GM12874 (cell line): ENCODE measurements around the gene SPATA7.

ENCODE experiments used
- TF ChIP-seq, protein P1 (sequence below): IDR thresholded peaks from 2 replicates; pipeline ENCODE4 v1.5.1; 2011; ENCODE audit warnings: low read depth, mild to moderate bottlenecking, control low read depth, low read length, moderate library complexity; ENCODE audit not compliant: insufficient read depth

SPATA7 gene

DNA sequence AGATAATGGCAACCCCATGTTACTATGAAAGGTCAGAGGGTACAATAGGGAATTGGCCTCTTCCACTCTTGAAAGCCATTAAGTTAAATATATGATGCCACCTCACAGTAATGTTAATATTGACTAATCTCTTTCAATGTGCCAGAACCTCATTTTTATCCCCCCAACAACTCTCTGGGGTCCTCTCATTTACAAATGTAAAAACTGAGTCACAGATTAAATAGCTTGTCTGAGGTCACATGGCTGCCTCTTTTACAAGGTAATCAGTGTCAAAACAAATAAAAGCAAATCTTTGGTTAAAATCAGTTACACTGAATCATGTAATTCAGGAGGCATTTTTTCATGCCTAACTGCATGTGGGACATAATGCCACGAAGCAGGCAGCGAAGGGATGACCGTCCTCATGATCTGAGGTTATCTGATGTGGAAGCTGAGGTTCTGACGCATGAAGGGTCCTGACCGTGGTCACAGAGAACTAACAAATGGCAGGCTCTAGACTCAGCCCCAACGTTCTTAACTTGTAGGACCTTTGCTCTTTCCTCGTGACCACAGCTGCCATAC is 90.8 kb downstream of the SPATA7 start:
- TF ChIP-seq, protein P1, sequence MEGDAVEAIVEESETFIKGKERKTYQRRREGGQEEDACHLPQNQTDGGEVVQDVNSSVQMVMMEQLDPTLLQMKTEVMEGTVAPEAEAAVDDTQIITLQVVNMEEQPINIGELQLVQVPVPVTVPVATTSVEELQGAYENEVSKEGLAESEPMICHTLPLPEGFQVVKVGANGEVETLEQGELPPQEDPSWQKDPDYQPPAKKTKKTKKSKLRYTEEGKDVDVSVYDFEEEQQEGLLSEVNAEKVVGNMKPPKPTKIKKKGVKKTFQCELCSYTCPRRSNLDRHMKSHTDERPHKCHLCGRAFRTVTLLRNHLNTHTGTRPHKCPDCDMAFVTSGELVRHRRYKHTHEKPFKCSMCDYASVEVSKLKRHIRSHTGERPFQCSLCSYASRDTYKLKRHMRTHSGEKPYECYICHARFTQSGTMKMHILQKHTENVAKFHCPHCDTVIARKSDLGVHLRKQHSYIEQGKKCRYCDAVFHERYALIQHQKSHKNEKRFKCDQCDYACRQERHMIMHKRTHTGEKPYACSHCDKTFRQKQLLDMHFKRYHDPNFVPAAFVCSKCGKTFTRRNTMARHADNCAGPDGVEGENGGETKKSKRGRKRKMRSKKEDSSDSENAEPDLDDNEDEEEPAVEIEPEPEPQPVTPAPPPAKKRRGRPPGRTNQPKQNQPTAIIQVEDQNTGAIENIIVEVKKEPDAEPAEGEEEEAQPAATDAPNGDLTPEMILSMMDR: no peak

DNA sequence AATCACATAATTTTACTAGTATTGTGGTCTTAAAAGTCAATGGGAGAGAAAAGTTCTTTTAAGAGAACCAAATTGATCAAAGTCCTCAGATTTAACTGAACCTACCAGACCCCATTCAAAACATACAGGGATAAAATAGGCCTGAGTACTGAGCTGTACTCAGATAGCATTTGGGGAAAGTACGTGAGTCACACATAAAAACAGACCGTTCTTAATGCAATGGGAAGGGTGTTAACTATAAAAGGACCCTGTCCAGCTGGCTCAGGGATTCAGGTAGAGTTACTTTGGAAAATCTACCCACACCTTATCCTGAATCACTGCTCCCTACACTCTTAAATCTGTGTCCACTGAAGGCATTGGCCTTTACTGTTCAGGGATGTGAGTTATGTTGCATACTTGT is 91.4 kb downstream of the SPATA7 start:
- TF ChIP-seq, protein P1: no peak

DNA sequence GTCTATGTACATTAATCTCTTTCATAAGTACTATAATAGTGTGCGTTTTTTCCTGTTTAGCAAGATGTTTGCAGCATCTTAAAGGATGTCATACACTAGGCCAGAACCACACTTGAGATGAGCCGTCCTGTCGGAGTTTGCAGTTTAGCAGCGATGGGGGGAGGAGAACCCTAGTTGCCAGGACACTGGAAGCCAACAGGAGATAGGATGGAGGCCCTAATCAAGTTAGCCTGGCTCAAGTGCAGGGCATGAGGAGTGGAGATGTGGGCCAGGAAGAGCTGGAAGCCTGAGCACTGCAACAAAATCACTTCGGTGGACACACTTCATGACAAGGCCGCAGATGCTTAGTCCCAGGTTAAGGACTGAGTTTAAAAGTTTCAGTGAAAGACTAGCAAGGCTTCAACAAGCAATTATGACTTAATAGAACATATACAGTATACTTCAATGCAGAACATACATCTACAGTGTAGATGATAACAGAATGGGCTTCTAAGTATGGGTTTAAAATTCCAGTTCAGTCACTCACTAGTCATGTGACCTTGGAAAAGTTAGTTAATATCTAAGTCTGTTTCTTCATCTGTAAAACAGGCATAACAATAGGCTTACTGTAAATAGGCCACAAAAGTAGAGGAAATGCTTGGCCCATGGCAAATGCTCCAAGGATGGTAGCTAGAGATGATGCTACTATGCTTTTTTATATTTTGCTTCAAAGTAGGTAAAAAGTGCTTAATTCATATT is 92.2 kb downstream of the SPATA7 start:
- TF ChIP-seq, protein P1: no peak

DNA sequence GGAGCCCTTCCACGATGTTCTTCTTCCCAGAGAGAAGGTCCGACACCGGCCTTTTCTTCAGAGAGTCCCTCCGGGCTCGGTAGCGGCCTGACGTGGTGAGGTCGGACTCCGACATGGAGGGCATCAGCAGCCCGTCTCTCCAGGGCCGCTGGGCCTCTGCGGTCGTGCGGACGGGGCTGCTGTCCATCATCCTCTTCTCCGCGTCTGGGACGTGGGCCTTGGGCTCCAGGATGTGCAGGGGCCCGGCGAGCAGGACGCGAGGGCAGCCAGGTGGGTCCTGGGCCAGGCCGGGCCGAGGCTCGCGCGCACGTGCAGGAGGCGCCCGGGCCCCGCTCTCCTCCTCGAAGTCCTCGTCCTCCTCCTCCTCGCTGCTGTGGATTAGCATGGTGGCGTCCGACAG is 93.5 kb downstream of the SPATA7 start:
- TF ChIP-seq, protein P1: no peak

DNA sequence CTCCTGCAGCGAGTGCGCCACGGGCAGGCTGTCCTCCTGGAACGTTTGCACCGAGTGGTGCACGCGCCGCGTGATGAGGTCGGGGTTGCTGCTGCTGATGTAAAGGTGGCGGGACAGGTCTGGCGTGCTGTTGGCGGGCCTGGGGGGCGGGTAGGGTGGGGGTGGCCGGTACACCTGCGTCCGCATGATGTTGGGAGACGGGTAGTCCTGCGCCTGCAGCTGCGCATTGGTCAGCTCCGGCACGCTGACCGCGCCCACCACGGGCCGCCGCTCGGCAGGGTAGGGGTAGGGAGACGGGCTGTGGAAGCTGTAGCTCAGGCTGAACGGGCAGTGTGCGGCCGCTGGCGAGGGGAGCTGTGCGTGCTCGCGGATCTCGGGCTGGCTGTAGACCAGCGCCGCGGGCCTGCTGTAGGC is 94.1 kb downstream of the SPATA7 start:
- TF ChIP-seq, protein P1: no peak

DNA sequence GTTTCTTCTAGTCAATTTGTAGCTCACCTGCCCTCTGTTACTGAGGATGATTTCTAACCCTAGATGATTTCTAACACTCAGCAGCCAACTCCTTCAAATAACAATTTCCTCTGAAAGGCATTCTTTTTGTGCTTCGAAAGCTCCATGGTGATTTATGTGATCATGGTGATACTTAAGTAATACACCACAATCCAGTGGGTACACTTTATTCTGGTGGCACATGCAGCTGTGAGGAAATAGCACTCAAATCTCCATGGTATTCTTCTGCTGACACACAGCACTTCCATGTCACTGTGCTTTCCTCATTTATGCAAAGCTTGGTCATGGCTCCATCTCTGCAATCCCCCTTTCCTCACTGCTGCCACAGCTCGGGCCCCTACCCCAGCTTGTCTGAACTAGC is 95.6 kb downstream of the SPATA7 start:
- TF ChIP-seq, protein P1: no peak

DNA sequence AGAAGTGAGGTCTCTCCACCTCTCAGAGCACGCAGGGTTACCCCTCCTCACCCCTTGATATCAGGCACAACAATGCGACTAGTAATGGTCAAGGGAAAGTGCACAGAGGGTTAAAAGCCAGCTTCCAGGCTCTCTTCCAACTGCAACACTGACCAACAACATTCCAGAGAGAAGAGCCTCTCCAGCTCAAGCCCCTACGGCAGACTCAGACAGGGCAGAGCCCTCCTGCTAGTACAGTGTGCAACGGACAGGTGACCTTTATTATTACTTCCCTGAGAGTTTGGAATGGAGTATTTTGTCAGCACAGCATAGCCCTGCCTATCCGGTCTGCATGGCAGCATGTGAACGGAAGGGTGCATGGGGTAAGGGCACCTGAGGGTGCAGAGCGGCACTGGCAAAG is 96.3 kb downstream of the SPATA7 start:
- TF ChIP-seq, protein P1: no peak
